GM13977 (cell line): ENCODE results near the gene EBF4.
A peak's percentile ranks its signal among the peaks of the same experiment; 100 is the strongest.

ENCODE experiments used
- DNase-seq: peaks from one replicate; pipeline ENCODE4 v3.0.0; 2012; ENCODE audit warnings: low spot score
- in situ Hi-C: fragments of 300-500 bp; cut with MboI; formaldehyde crosslinking; loops from one replicate; pipeline ENCODE4 v1.12.0; 2022; ENCODE audit warnings: low sequenced_read_pairs, low pct_unique_long_range_greater_than_20kb, mixed read lengths, inconsistent platforms; ENCODE audit not compliant: unreplicated experiment
- TF ChIP-seq, protein P1 (sequence below): IDR thresholded peaks from 2 replicates; pipeline ENCODE4 v1.5.1; 2012; ENCODE audit warnings: mild to moderate bottlenecking, control low read depth; ENCODE audit not compliant: insufficient read depth; ENCODE audit errors: extremely low read depth, missing control alignments

EBF4 gene

DNA sequence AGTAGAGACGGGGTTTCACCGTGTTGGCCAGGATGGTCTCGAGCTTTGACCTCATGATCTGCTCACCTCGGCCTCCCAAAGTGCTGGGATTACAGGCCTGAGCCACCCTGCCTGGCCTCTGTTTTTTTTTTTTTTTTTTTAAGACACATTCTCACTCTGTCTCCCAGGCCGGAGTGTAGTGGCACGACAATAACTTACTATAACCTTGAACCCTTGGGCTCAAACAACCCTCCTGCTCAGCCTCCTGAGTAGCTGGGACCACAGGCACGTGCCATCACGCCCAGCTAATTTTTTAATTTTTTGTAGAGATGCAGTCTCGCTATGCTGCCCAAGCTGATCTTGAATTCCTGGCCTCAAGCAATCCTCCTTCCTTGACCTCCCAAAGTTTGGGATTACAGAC lies 81.2 kb downstream of the EBF4 start:
- in situ Hi-C loops: no loop called here
- TF ChIP-seq, protein P1, sequence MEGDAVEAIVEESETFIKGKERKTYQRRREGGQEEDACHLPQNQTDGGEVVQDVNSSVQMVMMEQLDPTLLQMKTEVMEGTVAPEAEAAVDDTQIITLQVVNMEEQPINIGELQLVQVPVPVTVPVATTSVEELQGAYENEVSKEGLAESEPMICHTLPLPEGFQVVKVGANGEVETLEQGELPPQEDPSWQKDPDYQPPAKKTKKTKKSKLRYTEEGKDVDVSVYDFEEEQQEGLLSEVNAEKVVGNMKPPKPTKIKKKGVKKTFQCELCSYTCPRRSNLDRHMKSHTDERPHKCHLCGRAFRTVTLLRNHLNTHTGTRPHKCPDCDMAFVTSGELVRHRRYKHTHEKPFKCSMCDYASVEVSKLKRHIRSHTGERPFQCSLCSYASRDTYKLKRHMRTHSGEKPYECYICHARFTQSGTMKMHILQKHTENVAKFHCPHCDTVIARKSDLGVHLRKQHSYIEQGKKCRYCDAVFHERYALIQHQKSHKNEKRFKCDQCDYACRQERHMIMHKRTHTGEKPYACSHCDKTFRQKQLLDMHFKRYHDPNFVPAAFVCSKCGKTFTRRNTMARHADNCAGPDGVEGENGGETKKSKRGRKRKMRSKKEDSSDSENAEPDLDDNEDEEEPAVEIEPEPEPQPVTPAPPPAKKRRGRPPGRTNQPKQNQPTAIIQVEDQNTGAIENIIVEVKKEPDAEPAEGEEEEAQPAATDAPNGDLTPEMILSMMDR: no peak
- DNase-seq: no peak

DNA sequence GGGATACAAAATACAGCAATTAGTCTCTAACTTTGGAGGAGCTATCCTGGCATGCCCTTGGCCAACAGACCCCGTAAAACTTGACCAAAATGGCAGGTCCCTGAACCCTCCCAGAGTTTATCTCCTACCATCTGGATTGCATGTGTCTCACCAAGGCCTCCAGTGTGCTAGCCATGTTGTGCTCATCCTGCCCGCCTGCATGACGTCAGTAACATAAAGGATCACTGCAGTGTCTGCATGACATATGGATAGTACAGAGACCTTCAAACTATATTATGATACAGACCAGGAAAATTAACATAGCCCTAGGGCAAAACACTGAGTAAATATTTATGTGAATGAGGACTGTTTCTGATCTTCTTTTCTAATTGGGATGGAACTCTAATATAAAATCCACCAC lies 82.6 kb downstream of the EBF4 start:
- in situ Hi-C loops: no loop called here
- DNase-seq: no peak
- TF ChIP-seq, protein P1: no peak

DNA sequence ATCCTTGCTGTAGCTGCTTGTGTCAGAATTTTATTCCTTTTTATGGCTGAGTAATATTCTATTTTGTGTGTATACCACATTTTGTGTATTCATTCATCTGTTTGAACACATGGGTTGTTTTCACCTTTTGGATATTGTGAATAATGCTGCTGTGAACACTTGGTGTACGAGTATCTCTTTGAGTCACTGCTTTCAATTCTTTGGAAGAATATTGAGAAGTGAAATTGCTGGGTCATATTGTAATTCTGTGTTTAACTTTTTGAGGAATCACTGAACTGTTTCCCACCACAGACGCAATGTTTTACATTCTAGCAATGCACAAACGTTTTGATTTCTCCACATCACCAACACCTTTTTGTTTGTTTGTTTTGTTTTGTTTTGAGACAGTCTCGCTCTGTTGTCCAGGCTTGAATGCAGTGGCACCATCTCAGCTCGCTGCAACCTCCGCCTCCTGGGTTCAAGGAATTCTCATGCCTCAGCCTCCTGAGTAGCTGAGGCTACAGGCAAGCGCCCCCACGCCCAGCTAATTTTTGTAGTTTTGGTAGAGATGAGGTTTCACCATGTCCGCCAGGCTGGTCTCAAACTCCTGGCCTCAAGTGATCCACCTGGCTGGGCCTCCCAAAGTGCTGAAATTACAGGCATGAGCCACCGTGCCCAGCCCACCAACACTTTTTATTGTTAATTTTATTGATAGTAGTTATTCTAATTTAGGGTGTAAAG lies 86.2 kb downstream of the EBF4 start:
- in situ Hi-C loops: no loop called here
- peak; percentile 15 for DNase-seq
- TF ChIP-seq, protein P1: no peak

DNA sequence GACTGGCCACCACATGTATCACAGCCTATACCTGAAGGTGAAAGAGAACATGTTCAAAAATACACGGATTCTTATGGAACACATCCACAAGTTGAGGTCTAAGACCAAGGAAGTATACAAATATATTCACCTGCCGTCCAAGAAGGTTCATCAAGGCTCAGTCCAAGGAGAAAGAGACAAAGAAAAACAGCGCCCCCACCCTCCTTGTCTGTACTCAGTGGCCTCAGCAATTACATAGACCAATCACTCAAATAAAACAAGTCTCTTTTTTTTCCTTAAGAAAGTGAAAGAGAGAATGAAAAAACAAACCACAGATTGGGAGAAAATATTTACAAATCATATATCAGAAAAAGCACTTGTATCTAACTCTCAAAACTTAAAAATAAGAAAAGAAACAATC lies 88.4 kb downstream of the EBF4 start:
- no peak for DNase-seq
- in situ Hi-C loops: no loop called here

DNA sequence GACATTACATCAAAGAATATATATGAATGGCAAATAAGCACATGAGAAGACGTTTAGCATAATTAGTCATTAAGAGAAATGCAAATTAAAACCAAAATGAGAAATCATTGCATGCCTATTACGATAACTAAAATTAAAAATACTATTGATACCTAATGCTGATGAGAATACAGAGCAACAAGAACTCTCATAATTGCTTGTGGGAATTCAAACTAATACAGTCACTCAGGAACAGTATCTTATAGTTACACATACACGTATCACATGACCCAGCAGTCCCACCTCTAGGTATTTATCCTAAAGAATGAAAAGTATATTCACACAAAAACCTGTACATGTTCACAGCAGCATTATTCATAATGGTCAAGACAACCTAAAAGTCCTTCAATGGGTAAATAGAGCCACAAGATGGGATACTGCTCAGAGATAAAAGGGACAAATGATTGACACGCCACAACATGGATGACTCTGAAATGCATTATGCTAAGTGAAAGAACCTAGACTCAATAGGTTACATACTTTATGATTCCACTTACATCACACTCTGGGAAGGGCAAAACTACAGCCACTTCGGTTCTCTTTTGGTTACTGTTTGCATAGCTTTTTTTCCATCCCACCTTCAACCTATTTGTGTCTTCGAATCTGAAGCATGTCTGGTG lies 91.5 kb downstream of the EBF4 start:
- TF ChIP-seq, protein P1: no peak
- DNase-seq: no peak
- in situ Hi-C loops: no loop called here

More for the DNA sequence above, 88.4 kb downstream of the EBF4 start:
- TF ChIP-seq, protein P1: no peak

DNA sequence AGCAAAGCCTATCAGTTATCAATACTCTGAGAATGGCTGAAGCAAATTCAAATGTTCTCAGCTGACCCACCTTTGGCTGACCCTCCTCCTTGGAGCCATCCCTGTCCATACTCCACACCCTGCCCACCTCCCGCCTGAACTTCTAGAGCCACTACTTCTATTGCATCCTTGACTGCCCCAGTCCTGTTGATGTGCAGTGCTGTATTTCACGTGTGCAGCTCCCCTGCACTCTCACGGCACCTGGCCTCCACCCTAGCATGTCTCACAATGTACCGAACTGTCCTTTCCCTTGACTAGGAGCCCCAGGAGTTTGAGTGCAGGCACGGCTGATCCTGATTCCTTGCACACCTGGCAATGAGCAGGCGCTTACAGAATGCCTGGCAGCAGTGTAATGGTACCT lies 100.9 kb downstream of the EBF4 start:
- peak; percentile 6 for DNase-seq
- in situ Hi-C loops: no loop called here
- TF ChIP-seq, protein P1: no peak
